MM.1S (cell line): ENCODE measurements around the gene HIGD2A.

Source experiments
- CTCF ChIP-seq: fragments of 300-600 bp; sonication (generic); IDR thresholded peaks from 2 replicates; pipeline ENCODE4 v1.5.1; 2016; ENCODE audit warnings: antibody characterized with exemption, low read length, mixed read lengths
- EZH2 ChIP-seq: fragments of 300-600 bp; sonication (generic); optimal IDR thresholded peaks from 2 replicates; pipeline ENCODE3; 2017; ENCODE audit warnings: low read depth, mild to moderate bottlenecking, antibody characterized with exemption, low read length, mixed read lengths
- EZH2phosphoT487 ChIP-seq: fragments of 300-600 bp; sonication (generic); IDR thresholded peaks from 2 replicates; pipeline ENCODE4 v1.6.1; 2018; ENCODE audit warnings: antibody characterized with exemption, low read length

- no peak for TF ChIP-seq CTCF
- TF ChIP-seq EZH2phosphoT487 = no peak
- no peak for TF ChIP-seq EZH2
Observed at GRCh38 chr5:176397736-176398420, 9.3 kb downstream of the HIGD2A start.
